ENCODE measurements around the gene TMEM14B.

The TMEM14B gene

DNA sequence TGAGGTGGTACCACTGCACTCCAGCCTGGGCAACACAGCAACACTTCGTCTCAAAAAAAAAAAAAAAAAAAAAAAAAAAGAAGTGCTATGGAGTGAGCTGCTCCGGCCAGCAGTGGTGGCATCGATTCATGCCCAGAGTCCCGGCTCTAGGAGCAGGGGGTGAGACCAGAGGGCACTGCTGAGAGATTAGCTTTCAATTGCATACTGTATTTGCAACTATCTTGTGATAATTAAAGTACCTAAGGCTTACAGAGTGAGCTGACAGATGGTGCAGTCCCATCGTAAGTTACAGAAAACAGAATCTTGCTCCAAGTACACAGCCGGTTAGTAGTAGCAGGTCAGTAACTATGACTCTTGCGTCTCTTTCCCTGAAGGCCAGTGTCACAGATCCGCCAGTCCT, 31.5 kb downstream of the TMEM14B start:
- Histone ChIP-seq H3K9ac (ENCODE audit: low read depth, low read length) (no peak overlapping the region), H3K4me1 (ENCODE audit: control insufficient read depth, insufficient read depth, low read length) (no peaks in the 10 kb centered on the region), H3K4me3 (ENCODE audit: low read depth, low read length) (no peak overlapping the region), H3K9me3 (ENCODE audit: control insufficient read depth, insufficient read depth, low read length) (no peaks in the 10 kb centered on the region), H3K36me3 (ENCODE audit: control insufficient read depth, insufficient read depth, low read length) (peaks cover 14% of the 10 kb centered on the region), H3K27ac (ENCODE audit: low read depth, low read length) (no peak overlapping the region), H3K27me3 (ENCODE audit: control insufficient read depth, insufficient read depth, low read length) (no peaks in the 10 kb centered on the region)

GRCh38 chr6:10791673-10792072, 44.1 kb downstream of the TMEM14B start:
- no peaks in the 10 kb centered on the region for H3K4me1 ChIP-seq (ENCODE audit: control insufficient read depth, insufficient read depth, low read length)
- H3K27me3 ChIP-seq (ENCODE audit: control insufficient read depth, insufficient read depth, low read length) = no peaks in the 10 kb centered on the region
- no peaks in the 10 kb centered on the region for H3K9me3 ChIP-seq (ENCODE audit: control insufficient read depth, insufficient read depth, low read length)
- no peaks in the 10 kb centered on the region for H3K36me3 ChIP-seq (ENCODE audit: control insufficient read depth, insufficient read depth, low read length)
- no peak overlapping the region for H3K27ac ChIP-seq (ENCODE audit: low read depth, low read length)
- H3K4me3 ChIP-seq (ENCODE audit: low read depth, low read length) = no peak overlapping the region
- H3K9ac ChIP-seq (ENCODE audit: low read depth, low read length) = no peak overlapping the region

GRCh38 chr6:10792101-10792500, 44.5 kb downstream of the TMEM14B start:
- Histone ChIP-seq H3K9ac (ENCODE audit: low read depth, low read length) (no peak overlapping the region), H3K9me3 (ENCODE audit: control insufficient read depth, insufficient read depth, low read length) (no peaks in the 10 kb centered on the region), H3K4me3 (ENCODE audit: low read depth, low read length) (no peak overlapping the region), H3K4me1 (ENCODE audit: control insufficient read depth, insufficient read depth, low read length) (no peaks in the 10 kb centered on the region), H3K27ac (ENCODE audit: low read depth, low read length) (no peak overlapping the region), H3K27me3 (ENCODE audit: control insufficient read depth, insufficient read depth, low read length) (no peaks in the 10 kb centered on the region), H3K36me3 (ENCODE audit: control insufficient read depth, insufficient read depth, low read length) (no peaks in the 10 kb centered on the region)

DNA sequence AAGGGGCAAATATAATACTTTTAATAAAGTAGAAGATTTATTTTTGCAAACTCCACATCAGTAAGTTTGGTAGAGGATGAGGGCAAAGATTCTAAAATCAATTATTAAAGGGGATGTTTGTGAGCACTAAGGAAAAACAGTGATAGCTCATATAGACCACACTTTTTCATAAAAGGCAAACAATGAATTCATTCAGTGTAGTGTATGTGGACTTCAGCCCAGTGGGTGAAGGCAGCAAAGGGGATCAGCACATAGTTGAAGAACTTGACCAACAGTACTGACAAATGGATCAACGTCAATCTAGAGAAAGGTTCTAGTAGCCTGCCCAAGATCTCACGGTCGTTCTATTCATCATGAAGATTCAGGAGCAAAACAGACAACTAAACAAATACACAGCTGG, 45.4 kb downstream of the TMEM14B start:
- H3K4me3 ChIP-seq (ENCODE audit: low read depth, low read length) = no peak overlapping the region
- H3K36me3 ChIP-seq (ENCODE audit: control insufficient read depth, insufficient read depth, low read length) = no peaks in the 10 kb centered on the region
- H3K27ac ChIP-seq (ENCODE audit: low read depth, low read length) = no peak overlapping the region
- no peak overlapping the region for H3K9ac ChIP-seq (ENCODE audit: low read depth, low read length)
- H3K27me3 ChIP-seq (ENCODE audit: control insufficient read depth, insufficient read depth, low read length) = no peaks in the 10 kb centered on the region
- H3K4me1 ChIP-seq (ENCODE audit: control insufficient read depth, insufficient read depth, low read length) = no peaks in the 10 kb centered on the region
- no peaks in the 10 kb centered on the region for H3K9me3 ChIP-seq (ENCODE audit: control insufficient read depth, insufficient read depth, low read length)

GRCh38 chr6:10793695-10794094, 46.1 kb downstream of the TMEM14B start:
- H3K9me3 ChIP-seq (ENCODE audit: control insufficient read depth, insufficient read depth, low read length) = no peaks in the 10 kb centered on the region
- no peaks in the 10 kb centered on the region for H3K36me3 ChIP-seq (ENCODE audit: control insufficient read depth, insufficient read depth, low read length)
- no peak overlapping the region for H3K9ac ChIP-seq (ENCODE audit: low read depth, low read length)
- H3K27me3 ChIP-seq (ENCODE audit: control insufficient read depth, insufficient read depth, low read length) = no peaks in the 10 kb centered on the region
- H3K27ac ChIP-seq (ENCODE audit: low read depth, low read length) = no peak overlapping the region
- no peak overlapping the region for H3K4me3 ChIP-seq (ENCODE audit: low read depth, low read length)
- no peaks in the 10 kb centered on the region for H3K4me1 ChIP-seq (ENCODE audit: control insufficient read depth, insufficient read depth, low read length)

DNA sequence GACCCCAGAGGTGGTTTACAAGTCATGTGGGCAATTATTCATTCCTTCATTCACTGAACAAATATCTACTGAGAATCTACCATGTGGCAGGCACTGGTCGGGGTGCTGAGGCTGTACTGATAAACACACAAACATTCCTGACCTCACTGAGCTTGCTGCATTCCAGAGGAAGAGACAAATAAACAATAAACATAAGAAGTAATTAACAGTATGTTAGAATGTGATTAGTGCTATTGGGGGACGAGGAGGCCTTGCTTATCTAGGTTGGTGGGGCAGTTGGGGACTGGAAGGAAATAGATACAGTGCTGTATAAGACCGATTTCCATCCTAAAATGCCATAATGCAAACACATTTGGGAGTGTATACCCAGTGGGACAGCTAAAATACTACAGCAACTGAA, 46.6 kb downstream of the TMEM14B start:
- H3K36me3 ChIP-seq (ENCODE audit: control insufficient read depth, insufficient read depth, low read length) = no peaks in the 10 kb centered on the region
- H3K27me3 ChIP-seq (ENCODE audit: control insufficient read depth, insufficient read depth, low read length) = no peaks in the 10 kb centered on the region
- H3K9ac ChIP-seq (ENCODE audit: low read depth, low read length) = no peak overlapping the region
- H3K4me3 ChIP-seq (ENCODE audit: low read depth, low read length) = no peak overlapping the region
- no peak overlapping the region for H3K27ac ChIP-seq (ENCODE audit: low read depth, low read length)
- no peaks in the 10 kb centered on the region for H3K4me1 ChIP-seq (ENCODE audit: control insufficient read depth, insufficient read depth, low read length)
- no peaks in the 10 kb centered on the region for H3K9me3 ChIP-seq (ENCODE audit: control insufficient read depth, insufficient read depth, low read length)

DNA sequence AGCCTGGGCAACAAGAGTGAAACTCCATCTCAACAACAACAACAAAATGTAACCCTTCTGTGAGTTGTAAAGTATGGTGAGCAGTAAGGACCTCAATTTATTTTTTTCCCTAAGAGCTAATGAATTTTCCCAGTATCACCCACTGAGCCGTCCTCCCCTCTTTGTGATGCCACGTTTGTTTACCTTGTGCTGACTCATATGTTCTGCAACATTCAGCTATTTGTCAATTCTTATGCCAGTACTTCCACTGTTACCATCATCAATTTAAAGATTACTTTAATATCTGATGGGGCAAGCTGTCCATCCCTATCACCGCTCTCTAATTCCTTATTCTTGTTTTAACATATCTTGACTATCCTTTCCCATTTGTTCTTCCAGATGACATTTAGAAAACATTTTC, 53.2 kb downstream of the TMEM14B start:
- Histone ChIP-seq H3K27me3 (ENCODE audit: control insufficient read depth, insufficient read depth, low read length) (no peaks in the 10 kb centered on the region), H3K9ac (ENCODE audit: low read depth, low read length) (no peak overlapping the region), H3K9me3 (ENCODE audit: control insufficient read depth, insufficient read depth, low read length) (no peaks in the 10 kb centered on the region), H3K4me1 (ENCODE audit: control insufficient read depth, insufficient read depth, low read length) (peaks cover 8% of the 10 kb centered on the region; the same call in 1 of the 2 replicates), H3K4me3 (ENCODE audit: low read depth, low read length) (no peak overlapping the region), H3K36me3 (ENCODE audit: control insufficient read depth, insufficient read depth, low read length) (no peaks in the 10 kb centered on the region), H3K27ac (ENCODE audit: low read depth, low read length) (no peak overlapping the region)

GRCh38 chr6:10801224-10801848, 53.7 kb downstream of the TMEM14B start:
- no peak overlapping the region for H3K4me3 ChIP-seq (ENCODE audit: low read depth, low read length)
- no peaks in the 10 kb centered on the region for H3K27me3 ChIP-seq (ENCODE audit: control insufficient read depth, insufficient read depth, low read length)
- H3K9ac ChIP-seq (ENCODE audit: low read depth, low read length) = no peak overlapping the region
- H3K4me1 ChIP-seq (ENCODE audit: control insufficient read depth, insufficient read depth, low read length) = peaks cover 8% of the 10 kb centered on the region; the same call in 1 of the 2 replicates
- H3K9me3 ChIP-seq (ENCODE audit: control insufficient read depth, insufficient read depth, low read length) = no peaks in the 10 kb centered on the region
- no peaks in the 10 kb centered on the region for H3K36me3 ChIP-seq (ENCODE audit: control insufficient read depth, insufficient read depth, low read length)
- no peak overlapping the region for H3K27ac ChIP-seq (ENCODE audit: low read depth, low read length)
